T47D (cell line): ENCODE measurements around the gene IFFO2.

Experiments used
- DNase-seq, 2 experiments: peaks; one replicate each; pipeline versions ENCODE4 v3.0.0 to v3.0.0-alpha.2; 2011 to 2012; ENCODE audit warnings: low read depth in 1 of 2, low spot score in 1 of 2
- JUND ChIP-seq: IDR thresholded peaks from 2 replicates; pipeline ENCODE4 v1.6.1; 2012; ENCODE audit warnings: low read depth
- in situ Hi-C: cut with HindIII; loops from 2 replicates; pipeline ENCODE4 v1.10.0; 2016; ENCODE audit warnings: low sequenced_read_pairs, low pct_unique_long_range_greater_than_20kb

The IFFO2 gene

GRCh38 chr1:18965206-18966173 is 9.0 kb upstream of the IFFO2 start:
- in situ Hi-C loops: no loop called here
- no peak for TF ChIP-seq JUND
- no peak for DNase-seq

GRCh38 chr1:18963968-18964367 is 7.5 kb upstream of the IFFO2 start:
- no peak for DNase-seq
- no peak for TF ChIP-seq JUND
- in situ Hi-C loops: no loop called here

- in situ Hi-C loops: no loop called here
- no peak for DNase-seq
- no peak for TF ChIP-seq JUND
Observed at GRCh38 chr1:18962855-18963737, 6.6 kb upstream of the IFFO2 start.

GRCh38 chr1:18962121-18962721 is 5.7 kb upstream of the IFFO2 start:
- no peak for DNase-seq
- in situ Hi-C loops: no loop called here
- no peak for TF ChIP-seq JUND

- in situ Hi-C loops: no loop called here
- TF ChIP-seq JUND: no peak
- DNase-seq: no peak
Observed at GRCh38 chr1:18960821-18961220, 4.3 kb upstream of the IFFO2 start.

- TF ChIP-seq JUND: no peak
- in situ Hi-C loops: no loop called here
- DNase-seq: no peak
Observed at GRCh38 chr1:18960409-18960808, 3.9 kb upstream of the IFFO2 start.

- TF ChIP-seq JUND: no peak
- no peak for DNase-seq
- in situ Hi-C loops: no loop called here
Observed at GRCh38 chr1:18959591-18959990, 3.1 kb upstream of the IFFO2 start.

- peak in 1 of 2 experiments; percentile 62 for DNase-seq
- no peak for TF ChIP-seq JUND
- in situ Hi-C loops: no loop called here
Observed at GRCh38 chr1:18957532-18958300, 1.2 kb upstream of the IFFO2 start.

- no peak for DNase-seq
- in situ Hi-C loops: no loop called here
- TF ChIP-seq JUND: no peak
Observed at GRCh38 chr1:18957136-18957521, 653 bp upstream of the IFFO2 start.

GRCh38 chr1:18955441-18956192 is 859 bp downstream of the IFFO2 start:
- TF ChIP-seq JUND: no peak
- peak; percentile 38 to 43 for DNase-seq
- in situ Hi-C loops: no loop called here

GRCh38 chr1:18955131-18955440 is 1.4 kb downstream of the IFFO2 start:
- in situ Hi-C loops: no loop called here
- DNase-seq: no peak
- TF ChIP-seq JUND: no peak
